ENCODE measurements around the gene SYT17. TPM values are rescaled to one million over a fixed set of nuclear protein-coding genes. Genes with fewer than 3 reads are reported as not detected.

Gene SYT17
- polyA plus RNA-seq, 3 donors = 0.81 to 4.9 (median 1.1) TPM

DNA sequence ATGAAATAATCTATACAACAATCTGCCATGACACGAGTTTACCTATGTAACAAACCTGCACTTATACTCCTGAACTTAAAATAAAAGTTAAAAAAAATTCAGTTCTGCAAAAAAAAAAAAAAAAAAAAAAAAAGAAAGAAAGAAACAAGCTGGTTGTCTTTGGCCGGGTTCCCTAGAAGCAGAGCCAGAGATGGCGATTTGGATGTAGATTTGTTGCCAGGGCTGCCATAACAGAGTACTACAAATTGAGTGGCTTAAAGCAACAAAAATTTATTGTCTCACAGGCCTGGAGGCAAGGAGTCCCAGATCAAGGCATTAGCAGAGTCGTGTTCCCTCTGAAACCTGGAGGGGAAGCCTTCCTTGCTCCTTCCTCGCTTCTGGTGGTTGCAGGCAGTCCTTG is 20.4 kb downstream of the SYT17 start:
- TF ChIP-seq, protein P1, sequence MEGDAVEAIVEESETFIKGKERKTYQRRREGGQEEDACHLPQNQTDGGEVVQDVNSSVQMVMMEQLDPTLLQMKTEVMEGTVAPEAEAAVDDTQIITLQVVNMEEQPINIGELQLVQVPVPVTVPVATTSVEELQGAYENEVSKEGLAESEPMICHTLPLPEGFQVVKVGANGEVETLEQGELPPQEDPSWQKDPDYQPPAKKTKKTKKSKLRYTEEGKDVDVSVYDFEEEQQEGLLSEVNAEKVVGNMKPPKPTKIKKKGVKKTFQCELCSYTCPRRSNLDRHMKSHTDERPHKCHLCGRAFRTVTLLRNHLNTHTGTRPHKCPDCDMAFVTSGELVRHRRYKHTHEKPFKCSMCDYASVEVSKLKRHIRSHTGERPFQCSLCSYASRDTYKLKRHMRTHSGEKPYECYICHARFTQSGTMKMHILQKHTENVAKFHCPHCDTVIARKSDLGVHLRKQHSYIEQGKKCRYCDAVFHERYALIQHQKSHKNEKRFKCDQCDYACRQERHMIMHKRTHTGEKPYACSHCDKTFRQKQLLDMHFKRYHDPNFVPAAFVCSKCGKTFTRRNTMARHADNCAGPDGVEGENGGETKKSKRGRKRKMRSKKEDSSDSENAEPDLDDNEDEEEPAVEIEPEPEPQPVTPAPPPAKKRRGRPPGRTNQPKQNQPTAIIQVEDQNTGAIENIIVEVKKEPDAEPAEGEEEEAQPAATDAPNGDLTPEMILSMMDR (IDR thresholded peaks at IDR 0.05) = no peak
- Mint-ChIP-seq H3K27ac (peak overlapping the region in 1 of 7 donors; percentile 54), H3K4me1 (peaks cover 53% of the 10 kb centered on the region), H3K4me3 (no peak overlapping the region), H3K9me3 (peaks cover 0 to 4% (median 3%) of the 10 kb centered on the region in 7 donors), H3K36me3 (peaks cover 0 to 3% of the 10 kb centered on the region in 2 donors), H3K27me3 (ENCODE audit: low read depth in 3 of 3) (peaks cover 2 to 4% (median 4%) of the 10 kb centered on the region in 3 donors)
- Histone ChIP-seq H3K4me2 (replicated peaks; ENCODE audit: extremely low read depth, low read length, poor library complexity, severe bottlenecking) (no peak overlapping the region), H4K20me1 (ENCODE audit: insufficient read depth, low read length) (no peaks in the 10 kb centered on the region), H3K9ac (ENCODE audit: insufficient read depth, low read length, poor library complexity, severe bottlenecking) (no peak overlapping the region), H3K79me2 (ENCODE audit: insufficient read depth, low read length) (no peaks in the 10 kb centered on the region), H3K4me3 (replicated peaks in 1 of 3; ENCODE audit: low read depth in 2 of 3, low read length in 3 of 3) (no peak overlapping the region), H3K4me1 (ENCODE audit: control insufficient read depth in 1 of 2, insufficient read depth in 2 of 2, low read length in 2 of 2) (peaks cover 43 to 55% of the 10 kb centered on the region in 2 donors), H3K36me3 (replicated peaks in 1 of 2; ENCODE audit: control insufficient read depth in 1 of 2, insufficient read depth in 2 of 2, low read length in 2 of 2) (no peaks in the 10 kb centered on the region), H3K27me3 (ENCODE audit: control insufficient read depth in 2 of 2, insufficient read depth in 2 of 2, low read length in 2 of 2) (no peaks in the 10 kb centered on the region), H3K27ac (ENCODE audit: low read depth in 1 of 2, low read length in 2 of 2) (no peak overlapping the region), H2AFZ (ENCODE audit: insufficient read depth, low read depth, low read length, poor library complexity, severe bottlenecking) (no peak overlapping the region), H3K9me3 (replicated peaks in 1 of 2; ENCODE audit: control insufficient read depth in 1 of 2, insufficient read depth in 1 of 2, low read length in 2 of 2) (no peaks in the 10 kb centered on the region)
- WGBS (ENCODE audit: insufficient coverage) = 92% methylated on average over 4 of the region's 5 CpGs
- intact Hi-C loops (cut with micrococcal nuclease) = no loop called here
- DNase-seq = no peak

DNA sequence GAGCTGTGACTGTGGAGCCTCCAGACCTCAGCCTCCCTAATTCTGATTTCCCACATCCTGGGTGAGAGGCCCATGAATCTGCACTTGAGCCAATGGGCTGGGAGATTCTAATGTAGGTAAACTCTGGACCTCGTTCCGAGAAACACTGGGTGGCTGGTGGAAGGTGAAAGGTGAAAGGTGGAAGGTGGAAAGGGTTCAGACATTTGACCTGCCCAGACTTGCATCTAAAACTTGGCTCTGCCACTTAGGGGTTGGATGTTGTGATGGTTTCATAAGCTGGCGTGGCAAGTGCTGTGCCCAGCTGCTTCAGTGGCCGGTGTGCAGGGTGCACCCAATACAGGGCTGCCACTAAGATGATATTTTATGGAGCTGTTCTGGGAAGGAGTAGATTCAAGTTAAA is 24.8 kb downstream of the SYT17 start:
- no peaks in the 10 kb centered on the region for H3K36me3 ChIP-seq (replicated peaks in 1 of 2; ENCODE audit: control insufficient read depth in 1 of 2, insufficient read depth in 2 of 2, low read length in 2 of 2)
- peaks cover 27 to 41% of the 10 kb centered on the region in 2 donors for H3K4me1 ChIP-seq (ENCODE audit: control insufficient read depth in 1 of 2, insufficient read depth in 2 of 2, low read length in 2 of 2)
- H3K36me3 Mint-ChIP-seq = no peaks in the 10 kb centered on the region
- no peak overlapping the region for H3K27ac ChIP-seq (ENCODE audit: low read depth in 1 of 2, low read length in 2 of 2)
- peaks cover 5 to 10% (median 5%) of the 10 kb centered on the region in 3 donors for H3K27me3 Mint-ChIP-seq (ENCODE audit: low read depth in 3 of 3)
- no peaks in the 10 kb centered on the region for H3K79me2 ChIP-seq (ENCODE audit: insufficient read depth, low read length)
- H3K27ac Mint-ChIP-seq = peak overlapping the region in 1 of 7 donors; percentile 22
- no peak overlapping the region for H3K4me3 ChIP-seq (replicated peaks in 1 of 3; ENCODE audit: low read depth in 2 of 3, low read length in 3 of 3)
- H4K20me1 ChIP-seq (ENCODE audit: insufficient read depth, low read length) = no peaks in the 10 kb centered on the region
- H3K9ac ChIP-seq (ENCODE audit: insufficient read depth, low read length, poor library complexity, severe bottlenecking) = no peak overlapping the region
- no peaks in the 10 kb centered on the region for H3K27me3 ChIP-seq (ENCODE audit: control insufficient read depth in 2 of 2, insufficient read depth in 2 of 2, low read length in 2 of 2)
- no peak for DNase-seq
- H3K4me1 Mint-ChIP-seq = peaks cover 43% of the 10 kb centered on the region
- H3K4me3 Mint-ChIP-seq = no peak overlapping the region
- WGBS (ENCODE audit: insufficient coverage) = 100% methylated on average over 4 of the region's 4 CpGs
- no peaks in the 10 kb centered on the region for H3K9me3 ChIP-seq (replicated peaks in 1 of 2; ENCODE audit: control insufficient read depth in 1 of 2, insufficient read depth in 1 of 2, low read length in 2 of 2)
- TF ChIP-seq, protein P1 (IDR thresholded peaks at IDR 0.05) = no peak
- intact Hi-C loops (cut with micrococcal nuclease) = no loop called here
- no peak overlapping the region for H2AFZ ChIP-seq (ENCODE audit: insufficient read depth, low read depth, low read length, poor library complexity, severe bottlenecking)
- no peak overlapping the region for H3K4me2 ChIP-seq (replicated peaks; ENCODE audit: extremely low read depth, low read length, poor library complexity, severe bottlenecking)
- H3K9me3 Mint-ChIP-seq = peaks cover 0 to 7% (median 3%) of the 10 kb centered on the region in 7 donors
